HepG2 (cell line): ENCODE results near the gene PCNA. TPM values are rescaled to one million over a fixed set of nuclear protein-coding genes. Genes with fewer than 3 reads are reported as not detected.

Source experiments
- ATF4 ChIP-seq, 2 experiments: fragments of 450-650 bp in 1 of 2; sonication (generic) in 1 of 2; formaldehyde crosslinking; IDR thresholded peaks; 2 replicates each; pipeline versions ENCODE4 v1.5.0 to v1.8.0; 2020 to 2022; ENCODE audit warnings: mild to moderate bottlenecking in 1 of 2, missing genetic modification reagents in 1 of 2
- CEBPZ ChIP-seq: IDR thresholded peaks from 2 replicates; pipeline ENCODE4 v1.6.1; 2012; ENCODE audit warnings: low read length, improper control_type of control experiment
- ELF3 ChIP-seq: IDR thresholded peaks from 2 replicates; pipeline ENCODE4 v1.6.1; 2016; ENCODE audit warnings: missing genetic modification reagents, missing compliant biosample characterization
- HNF4G ChIP-seq, 2 experiments: sonication (generic) in 1 of 2; formaldehyde crosslinking in 1 of 2; IDR thresholded peaks; 2 replicates each; pipeline versions ENCODE4 v1.4.0 to v1.6.1; 2011 to 2020; ENCODE audit warnings: borderline replicate concordance in 2 of 2, low read depth in 2 of 2, mild to moderate bottlenecking in 2 of 2, low read length in 1 of 2, missing genetic modification reagents in 1 of 2, moderate library complexity in 1 of 2
- ISL2 ChIP-seq: sonication (generic); formaldehyde crosslinking; IDR thresholded peaks from 2 replicates; pipeline ENCODE4 v1.5.0; 2020; ENCODE audit warnings: missing genetic modification reagents
- MIER2 ChIP-seq: IDR thresholded peaks from 2 replicates; pipeline ENCODE4 v1.6.1; 2016; ENCODE audit warnings: missing biosample characterization, missing genetic modification reagents
- PCBP2 ChIP-seq: fragments of 200-400 bp; formaldehyde crosslinking; optimal IDR thresholded peaks from 2 replicates; pipeline ENCODE3; 2018; ENCODE audit warnings: low read length, low read depth; ENCODE audit not compliant: poor library complexity, severe bottlenecking
- RFXANK ChIP-seq: IDR thresholded peaks from 2 replicates; pipeline ENCODE4 v1.6.1; 2016
- ZFP41 ChIP-seq: sonication (generic); formaldehyde crosslinking; IDR thresholded peaks from 2 replicates; pipeline ENCODE4 v1.4.0; 2020; ENCODE audit warnings: mild to moderate bottlenecking, missing genetic modification reagents, borderline replicate concordance
- ZNF10 ChIP-seq: sonication (generic); formaldehyde crosslinking; IDR thresholded peaks from 2 replicates; pipeline ENCODE4 v1.4.0; 2020; ENCODE audit warnings: mild to moderate bottlenecking, low read depth, missing genetic modification reagents, borderline replicate concordance
- ZNF329 ChIP-seq: sonication (generic); formaldehyde crosslinking; IDR thresholded peaks from 2 replicates; pipeline ENCODE4 v1.9.0; 2021; ENCODE audit warnings: low read depth, mild to moderate bottlenecking, missing genetic modification reagents
- ZNF570 ChIP-seq: sonication (generic); formaldehyde crosslinking; IDR thresholded peaks from 2 replicates; pipeline ENCODE4 v1.4.0; 2020; ENCODE audit warnings: mild to moderate bottlenecking, missing genetic modification reagents, borderline replicate concordance
- ZNF615 ChIP-seq: sonication (generic); formaldehyde crosslinking; IDR thresholded peaks from 2 replicates; pipeline ENCODE4 v1.5.0; 2020; ENCODE audit warnings: mild to moderate bottlenecking, missing genetic modification reagents, borderline replicate concordance
- ZNF644 ChIP-seq: IDR thresholded peaks from 2 replicates; pipeline ENCODE4 v1.6.1; 2016; ENCODE audit warnings: low read depth
- ZNF687 ChIP-seq: sonication (generic); formaldehyde crosslinking; IDR thresholded peaks from 2 replicates; pipeline ENCODE4 v1.5.1; 2020; ENCODE audit warnings: mild to moderate bottlenecking, missing genetic modification reagents, moderate library complexity
- polyA plus RNA-seq, 8 experiments: library from polyadenylated mRNA; depleted of rRNA in 3 of 8; stranded (reverse) in 7 of 8; unstranded in 1 of 8; fragments of >200 nt; fragmentation: Illumina TruSeq in 4 of 8; extraction: Trizol in 4 of 8; gene quantifications; 2 replicates each; pipeline versions ENCODE4 v1.2.1 to v1.2.3, GENCODE V29; 2011 to 2016; ENCODE audit warnings: low read depth in 4 of 8, missing spikeins in 1 of 8, mixed read lengths in 1 of 8; ENCODE audit not compliant: insufficient read depth in 1 of 8
- total RNA-seq, 5 experiments: library from RNA; depleted of rRNA; stranded (reverse); fragments of >200 nt; fragmentation: Illumina TruSeq; extraction: Trizol; gene quantifications; 2 replicates each; pipeline ENCODE4 v1.2.3, GENCODE V29; 2016; ENCODE audit warnings: low read depth in 1 of 5

The PCNA gene
- total and polyA plus RNA-seq, 2 of the 13 experiments (the other 11 are each of a cell fraction or from before 2014, with no cell fraction given) = 229 to 655 TPM

- TF ChIP-seq CEBPZ (no peak), ZNF644 (CRISPR knock-in tag) (peak; percentile 98), MIER2 (0 out of 2 replicates have a peak, but pooled peaks have one; percentile 27), ZNF10 (CRISPR knock-in tag) (no peak), ELF3 (CRISPR knock-in tag) (peak; percentile 95), RFXANK (0 out of 2 replicates have a peak, but pooled peaks have one; percentile 36), ZNF570 (CRISPR knock-in tag) (no peak), ZNF687 (peak; percentile 100), HNF4G (IDR thresholded peaks at IDR 0.05; ENCODE audit: borderline replicate concordance, low read depth, low read length) (peak; percentile 94), HNF4G (CRISPR knock-in tag; IDR thresholded peaks at IDR 0.05; ENCODE audit: borderline replicate concordance, low read depth) (peak; percentile 87; the same call in 1 of the 2 replicates), ATF4 (CRISPR knock-in tag; IDR thresholded peaks at IDR 0.05) (peak in 1 of 2 experiments; percentile 75; a peak in 2 of 4 replicates), ISL2 (CRISPR knock-in tag) (peak; percentile 46; the same call in 1 of the 2 replicates), PCBP2 (no peak), ZNF329 (CRISPR knock-in tag) (0 out of 2 replicates have a peak, but pooled peaks have one; percentile 30), ZFP41 (peak; percentile 78; the same call in 1 of the 2 replicates), ZNF615 (CRISPR knock-in tag) (no peak)
Observed at GRCh38 chr20:5150226-5151076, 30.7 kb upstream of the PCNA start (continued).
